HL-60 (cell line): ENCODE results near the gene PCNA.
A peak's percentile ranks its signal among the peaks of the same experiment; 100 is the strongest.

Source experiments
- DNase-seq, 2 experiments: peaks; one replicate each; pipeline ENCODE4 v3.0.0-alpha.2; 2010 to 2020; ENCODE audit warnings: low read depth in 1 of 2, low spot score in 1 of 2
- H3K27ac ChIP-seq: fragments of 250-450 bp; sonication (Bioruptor Pico); replicated peaks from 2 replicates; pipeline ENCODE4 v1.5.1; 2020; ENCODE audit warnings: mild to moderate bottlenecking, moderate library complexity
- H3K27me3 ChIP-seq: fragments of 250-450 bp; sonication (Bioruptor Pico); 2 replicates; pipeline ENCODE4 v1.5.1; 2021; ENCODE audit warnings: mild to moderate bottlenecking, moderate library complexity; ENCODE audit not compliant: insufficient read depth, poor library complexity, severe bottlenecking
- H3K4me3 ChIP-seq: replicated peaks from 2 replicates; pipeline ENCODE4 v1.5.1; 2011; ENCODE audit warnings: mild to moderate bottlenecking, control low read depth, low read length; ENCODE audit not compliant: insufficient read depth
- CTCF ChIP-seq: IDR thresholded peaks from one replicate; pipeline ENCODE4 v1.5.1; 2011; ENCODE audit warnings: low read length, control low read depth, inconsistent platforms; ENCODE audit not compliant: insufficient read depth
- GABPA ChIP-seq: IDR thresholded peaks from 2 replicates; pipeline ENCODE4 v1.6.1; 2012; ENCODE audit warnings: low read depth
- POLR2AphosphoS5 ChIP-seq: IDR thresholded peaks from 2 replicates; pipeline ENCODE4 v1.6.1; 2012; ENCODE audit warnings: low read depth
- REST ChIP-seq: IDR thresholded peaks from 2 replicates; pipeline ENCODE4 v1.6.1; 2012; ENCODE audit warnings: low read depth; ENCODE audit not compliant: insufficient replicate concordance
- SPI1 ChIP-seq: IDR thresholded peaks from 2 replicates; pipeline ENCODE4 v1.6.1; 2012; ENCODE audit warnings: low read depth, mild to moderate bottlenecking, borderline replicate concordance

The PCNA gene

GRCh38 chr20:5091902-5092301, 27.9 kb downstream of the PCNA start:
- no peak for DNase-seq
- TF ChIP-seq POLR2AphosphoS5 (no peak), REST (no peak), GABPA (no peak), CTCF (no peak), SPI1 (no peak)
- Histone ChIP-seq H3K4me3 (no peak overlapping the region), H3K27ac (0 out of 2 replicates have a peak overlapping the region, but pooled peaks have one; percentile 7), H3K27me3 (no peaks in the 10 kb centered on the region)

- peak; percentile 76 to 86 for DNase-seq
- Histone ChIP-seq H3K27ac (peak overlapping the region; percentile 73), H3K27me3 (no peaks in the 10 kb centered on the region), H3K4me3 (no peak overlapping the region)
- TF ChIP-seq REST = no peak
- peak; percentile 89 for TF ChIP-seq GABPA
- no peak for TF ChIP-seq CTCF
- TF ChIP-seq SPI1 = peak; percentile 96
- peak; percentile 53 for TF ChIP-seq POLR2AphosphoS5
Observed at GRCh38 chr20:5090191-5090590, 29.6 kb downstream of the PCNA start.

GRCh38 chr20:5088688-5089087, 31.1 kb downstream of the PCNA start:
- DNase-seq = no peak
- Histone ChIP-seq H3K27me3 (no peaks in the 10 kb centered on the region), H3K27ac (no peak overlapping the region; the same call in none of the 2 replicates), H3K4me3 (no peak overlapping the region)
- TF ChIP-seq REST (no peak), POLR2AphosphoS5 (no peak), CTCF (no peak), GABPA (no peak), SPI1 (no peak)
